Muscle layer of duodenum (tissue), 2 donors: ENCODE results near the gene COQ7.
A peak's percentile ranks its signal among the peaks of the same experiment; 100 is the strongest.

Experiments used
- H3K27ac ChIP-seq: one replicate; pipeline ENCODE4 v1.7.0; 2013; ENCODE audit warnings: mild to moderate bottlenecking, low read length
- H3K27me3 ChIP-seq: one replicate; pipeline ENCODE4 v1.7.0; 2013; ENCODE audit warnings: low read depth, mild to moderate bottlenecking, control low read depth, low read length
- H3K36me3 ChIP-seq, 2 donors: one replicate each; pipeline ENCODE4 v1.7.0; 2013; ENCODE audit warnings: low read length in 2 of 2, control low read depth in 1 of 2, mild to moderate bottlenecking in 1 of 2; ENCODE audit not compliant: insufficient read depth in 2 of 2, control insufficient read depth in 1 of 2
- H3K4me1 ChIP-seq, 2 donors: one replicate each; pipeline ENCODE4 v1.7.0; 2013; ENCODE audit warnings: low read length in 2 of 2, mild to moderate bottlenecking in 2 of 2, control low read depth in 1 of 2, moderate library complexity in 1 of 2; ENCODE audit not compliant: insufficient read depth in 2 of 2, control insufficient read depth in 1 of 2
- H3K4me3 ChIP-seq, 2 donors: one replicate each; pipeline ENCODE4 v1.7.0; 2013; ENCODE audit warnings: low read length in 2 of 2, low read depth in 1 of 2, mild to moderate bottlenecking in 1 of 2
- H3K9me3 ChIP-seq, 2 donors: one replicate each; pipeline ENCODE4 v1.7.0; 2013; ENCODE audit warnings: low read length in 2 of 2, control low read depth in 1 of 2, mild to moderate bottlenecking in 1 of 2; ENCODE audit not compliant: control insufficient read depth in 1 of 2
- donor health status: healthy.

COQ7 gene

DNA sequence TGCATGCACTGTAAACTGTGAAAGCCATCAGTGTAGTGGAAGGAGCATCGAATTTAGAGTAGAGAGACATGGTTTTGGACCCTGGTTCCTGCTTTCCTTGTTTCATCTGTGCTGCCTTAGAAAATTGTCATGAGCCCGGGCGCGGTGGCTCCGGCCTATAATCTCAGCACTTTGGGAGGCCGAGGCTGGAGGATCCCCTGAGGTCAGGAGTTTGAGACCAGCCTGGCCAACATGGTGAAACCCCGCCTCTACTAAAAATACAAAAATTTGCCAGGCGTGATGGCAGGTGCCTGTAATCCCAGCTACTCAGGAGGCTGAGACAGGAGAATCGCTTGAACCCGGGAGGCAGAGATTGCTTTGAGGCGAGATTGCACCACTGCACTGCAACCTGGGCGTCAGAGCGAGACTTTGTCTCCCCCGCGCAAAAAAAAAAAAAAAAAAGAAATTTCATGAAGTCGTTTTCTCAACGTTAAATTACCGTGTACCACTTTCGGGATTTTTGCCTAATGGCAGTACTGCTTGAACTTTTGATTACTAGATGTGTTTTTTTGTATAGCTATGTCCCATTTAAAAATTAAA, 912 bp downstream of the COQ7 start:
- H3K27ac ChIP-seq, result peak overlapping the region; percentile 93
- peaks cover 8 to 17% of the 10 kb centered on the region in 2 donors for H3K4me1 ChIP-seq
- peak overlapping the region; percentile 89 to 95 for H3K4me3 ChIP-seq
- H3K9me3 ChIP-seq, result no peaks in the 10 kb centered on the region
- H3K27me3 ChIP-seq, result no peaks in the 10 kb centered on the region
- H3K36me3 ChIP-seq, result peaks cover under 1 to 25% of the 10 kb centered on the region in 2 donors

DNA sequence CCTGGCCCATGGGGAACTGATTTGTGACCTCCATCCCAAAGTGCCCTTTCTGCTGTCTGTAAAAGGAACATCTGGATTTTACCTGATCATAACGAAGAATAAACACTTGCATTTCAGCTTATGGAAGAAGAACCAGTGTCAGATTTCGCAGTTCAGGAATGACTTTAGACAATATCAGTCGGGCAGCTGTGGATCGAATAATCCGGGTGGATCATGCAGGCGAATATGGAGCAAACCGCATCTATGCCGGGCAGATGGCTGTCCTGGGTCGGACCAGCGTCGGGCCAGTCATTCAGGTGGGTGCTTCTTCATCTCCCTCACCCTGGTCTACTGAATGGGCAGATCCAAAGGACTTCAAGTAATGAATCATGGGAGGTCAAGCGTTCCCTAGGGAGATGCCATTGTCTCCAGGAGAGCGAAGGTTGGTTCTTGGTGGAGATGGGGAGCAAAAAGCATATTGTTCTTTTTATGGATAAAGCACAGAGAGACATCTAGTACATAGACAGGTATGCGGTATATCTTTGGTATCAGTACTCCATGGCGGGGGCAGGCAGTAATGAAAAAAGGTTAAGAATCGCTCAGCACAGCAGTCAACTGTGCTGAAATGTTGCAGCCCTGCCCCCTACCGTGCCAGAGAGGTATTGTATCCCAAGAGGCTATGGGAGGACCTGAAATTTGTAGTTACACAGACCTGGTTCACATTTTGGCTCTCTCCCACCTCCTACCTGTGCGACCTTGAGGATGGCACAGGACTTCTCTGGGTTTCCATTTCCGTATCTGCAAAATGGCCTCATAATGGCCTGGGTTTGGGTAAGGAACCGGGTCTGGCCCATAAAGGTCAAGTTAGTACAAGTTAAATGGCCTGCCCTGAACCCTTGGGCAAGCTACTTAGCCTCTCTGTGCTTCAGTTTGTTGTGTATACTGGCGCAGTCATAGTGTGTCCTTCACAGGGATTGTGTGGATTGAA, 4.7 kb downstream of the COQ7 start:
- peaks cover 4 to 51% of the 10 kb centered on the region in 2 donors for H3K36me3 ChIP-seq
- no peak overlapping the region for H3K27ac ChIP-seq
- no peaks in the 10 kb centered on the region for H3K9me3 ChIP-seq
- H3K4me3 ChIP-seq, result no peak overlapping the region
- peaks cover 8 to 22% of the 10 kb centered on the region in 2 donors for H3K4me1 ChIP-seq
- no peaks in the 10 kb centered on the region for H3K27me3 ChIP-seq

DNA sequence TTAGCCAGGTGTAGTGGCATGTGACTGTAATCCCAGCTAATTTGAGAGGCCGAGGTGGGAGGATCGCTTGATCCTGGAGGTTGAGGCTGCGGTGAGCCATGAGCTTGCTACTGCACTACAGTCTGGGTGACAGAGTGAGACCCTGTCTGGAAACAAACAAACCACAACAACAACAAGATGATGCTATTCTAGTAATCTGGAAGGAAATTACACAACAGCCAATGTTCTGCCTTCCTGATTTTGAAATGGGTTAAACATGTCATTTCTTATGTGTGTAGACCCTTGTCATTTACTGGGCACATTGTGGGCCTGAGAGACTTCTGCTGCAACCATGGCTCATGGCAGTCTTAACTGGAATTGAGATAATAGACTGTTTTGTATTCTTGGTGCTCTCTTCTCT, 5.9 kb downstream of the COQ7 start:
- no peaks in the 10 kb centered on the region for H3K27me3 ChIP-seq
- H3K4me1 ChIP-seq, result peaks cover 8 to 22% of the 10 kb centered on the region in 2 donors
- no peaks in the 10 kb centered on the region for H3K9me3 ChIP-seq
- H3K36me3 ChIP-seq, result peaks cover 4 to 55% of the 10 kb centered on the region in 2 donors
- H3K27ac ChIP-seq, result no peak overlapping the region
- no peak overlapping the region for H3K4me3 ChIP-seq

- H3K4me1 ChIP-seq, result peaks cover 3 to 17% of the 10 kb centered on the region in 2 donors
- no peaks in the 10 kb centered on the region for H3K9me3 ChIP-seq
- no peak overlapping the region for H3K27ac ChIP-seq
- H3K4me3 ChIP-seq, result no peak overlapping the region
- H3K27me3 ChIP-seq, result no peaks in the 10 kb centered on the region
- peaks cover 9 to 60% of the 10 kb centered on the region in 2 donors for H3K36me3 ChIP-seq
Measured at GRCh38 chr16:19073863-19074262, 6.4 kb downstream of the COQ7 start.

DNA sequence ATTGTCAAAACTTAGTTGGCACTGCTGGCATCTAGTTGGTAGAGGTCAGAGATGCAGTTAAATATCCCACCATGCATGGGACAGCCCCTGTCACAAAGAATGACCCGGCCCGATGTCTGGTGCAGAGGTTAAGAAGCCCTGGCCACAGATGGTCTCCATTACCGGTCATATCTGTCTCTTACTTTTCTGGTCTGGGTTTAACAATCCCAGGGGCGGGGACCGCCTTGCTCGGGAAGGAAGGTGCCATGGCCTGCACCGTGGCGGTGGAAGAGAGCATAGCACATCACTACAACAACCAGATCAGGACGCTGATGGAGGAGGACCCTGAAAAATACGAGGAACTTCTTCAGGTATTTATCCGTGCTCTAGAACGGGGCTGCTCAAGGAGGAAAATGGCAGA, 8.1 kb downstream of the COQ7 start:
- Histone ChIP-seq H3K4me3 (no peak overlapping the region), H3K27ac (no peak overlapping the region), H3K4me1 (peaks cover 0 to 7% of the 10 kb centered on the region in 2 donors), H3K36me3 (peaks cover 15 to 71% of the 10 kb centered on the region in 2 donors), H3K9me3 (no peaks in the 10 kb centered on the region), H3K27me3 (no peaks in the 10 kb centered on the region)

- Histone ChIP-seq H3K27me3 (no peaks in the 10 kb centered on the region), H3K27ac (no peak overlapping the region), H3K4me1 (peaks cover 0 to 7% of the 10 kb centered on the region in 2 donors), H3K36me3 (peaks cover 15 to 61% of the 10 kb centered on the region in 2 donors), H3K9me3 (no peaks in the 10 kb centered on the region), H3K4me3 (no peak overlapping the region)
Measured at GRCh38 chr16:19077879-19078278, 10.5 kb downstream of the COQ7 start.

DNA sequence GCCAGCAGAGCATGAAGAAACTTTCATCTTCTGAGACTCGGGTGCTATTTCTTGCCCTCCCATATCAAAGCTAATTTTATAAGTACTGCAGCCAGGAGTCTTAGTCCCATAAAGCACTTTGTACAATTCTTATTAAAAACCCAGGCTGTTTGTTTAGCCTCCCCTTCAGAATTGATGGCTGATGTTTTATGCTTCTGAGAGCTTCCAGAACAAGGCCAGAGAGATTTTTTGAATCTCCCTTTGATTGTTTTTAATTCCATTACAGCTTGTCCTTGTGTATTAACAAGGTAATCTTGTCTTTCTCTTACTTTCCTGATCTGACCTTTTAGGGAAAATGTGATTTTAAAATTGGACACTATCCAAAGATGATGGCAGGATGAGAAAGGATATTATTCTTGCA, 16.3 kb downstream of the COQ7 start:
- Histone ChIP-seq H3K4me1 (peaks cover 7 to 11% of the 10 kb centered on the region in 2 donors), H3K36me3 (peaks cover 8 to 19% of the 10 kb centered on the region in 2 donors), H3K4me3 (no peak overlapping the region), H3K9me3 (no peaks in the 10 kb centered on the region), H3K27me3 (no peaks in the 10 kb centered on the region), H3K27ac (no peak overlapping the region)

DNA sequence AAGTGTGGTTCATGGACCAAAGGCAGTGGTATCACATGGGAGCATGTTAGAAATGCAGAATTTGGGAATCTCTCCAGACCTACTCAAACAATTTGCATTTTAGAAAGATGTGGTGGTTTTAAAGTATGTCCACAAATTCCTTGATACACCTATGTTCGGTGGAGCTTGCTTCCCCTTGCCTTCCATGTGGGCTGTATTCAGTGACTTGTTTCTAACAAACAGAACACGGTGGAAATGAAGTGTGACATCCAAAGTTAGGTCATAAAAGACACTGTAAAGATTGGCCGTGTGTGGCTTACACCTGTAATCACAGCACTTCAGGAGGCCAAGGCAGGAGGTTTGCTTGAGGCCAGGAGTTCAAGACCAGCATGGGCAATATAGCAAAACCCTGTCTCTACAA, 16.7 kb downstream of the COQ7 start:
- no peak overlapping the region for H3K27ac ChIP-seq

DNA sequence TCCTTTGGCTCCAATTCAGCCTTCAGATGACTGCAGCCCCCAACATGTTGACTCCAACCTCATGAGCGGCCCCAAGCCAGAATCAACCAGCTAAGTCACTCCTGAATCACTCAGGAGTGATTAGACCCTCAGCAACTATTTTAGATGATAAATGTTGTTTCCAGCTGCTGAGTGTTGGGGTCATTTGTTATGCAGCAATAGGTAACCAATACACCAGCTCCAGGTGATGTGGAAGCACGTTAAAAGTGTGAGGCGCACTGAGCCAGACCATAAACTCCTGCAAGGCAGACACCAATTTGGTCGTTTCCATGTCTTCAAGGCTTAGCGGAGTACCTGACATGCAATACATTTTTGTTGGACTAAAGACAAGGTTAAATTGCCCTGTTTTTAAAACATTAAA, 17.5 kb downstream of the COQ7 start:
- H3K4me3 ChIP-seq, result no peak overlapping the region
- H3K9me3 ChIP-seq, result no peaks in the 10 kb centered on the region
- H3K36me3 ChIP-seq, result peaks cover 0 to 7% of the 10 kb centered on the region in 2 donors
- H3K27ac ChIP-seq, result no peak overlapping the region
- H3K27me3 ChIP-seq, result no peaks in the 10 kb centered on the region
- H3K4me1 ChIP-seq, result peaks cover 7 to 11% of the 10 kb centered on the region in 2 donors

More for the DNA sequence above, 16.7 kb downstream of the COQ7 start:
- Histone ChIP-seq H3K36me3 (peaks cover 4 to 14% of the 10 kb centered on the region in 2 donors), H3K4me3 (no peak overlapping the region), H3K27me3 (no peaks in the 10 kb centered on the region), H3K9me3 (no peaks in the 10 kb centered on the region), H3K4me1 (peaks cover 7 to 11% of the 10 kb centered on the region in 2 donors)

DNA sequence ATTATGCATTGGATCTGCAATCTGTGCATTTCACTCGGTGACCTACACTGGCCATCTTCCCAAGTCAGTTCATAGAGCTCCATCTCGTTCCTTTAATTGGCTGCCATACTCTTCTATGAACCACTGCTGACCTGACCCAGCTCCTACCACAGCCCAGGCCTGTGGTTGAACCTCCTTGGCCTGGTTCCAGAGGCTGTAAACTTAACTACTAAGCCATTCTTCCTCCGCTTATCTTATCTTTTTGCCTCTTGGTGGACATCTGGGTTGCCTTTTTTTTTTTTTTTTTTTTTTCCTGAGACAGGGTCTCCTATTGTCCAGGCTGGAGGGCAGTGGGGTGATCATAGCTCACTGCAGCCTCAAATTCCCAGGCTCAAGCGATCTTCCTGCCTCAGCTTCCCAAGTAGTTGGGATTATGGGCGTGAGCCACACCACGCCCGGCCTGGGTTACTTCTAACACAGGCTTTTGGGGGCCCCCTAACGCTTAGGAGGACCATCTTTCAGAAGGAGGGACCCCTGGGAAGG, 18.3 kb downstream of the COQ7 start:
- peak overlapping the region; percentile 67 to 69 for H3K4me3 ChIP-seq
- H3K36me3 ChIP-seq, result peaks cover 0 to 7% of the 10 kb centered on the region in 2 donors
- no peak overlapping the region for H3K27ac ChIP-seq
- H3K27me3 ChIP-seq, result no peaks in the 10 kb centered on the region
- H3K9me3 ChIP-seq, result no peaks in the 10 kb centered on the region
- H3K4me1 ChIP-seq, result peaks cover 7 to 11% of the 10 kb centered on the region in 2 donors
